AG04450 (cell line): ENCODE data around the gene NYAP1. TPM values are rescaled to one million over a fixed set of nuclear protein-coding genes. Genes with fewer than 3 reads are reported as not detected.
A peak's percentile ranks its signal among the peaks of the same experiment; 100 is the strongest.
"Not testable (repeated sequence)": the region's sequence is repeated elsewhere in the genome, so short reads cannot be mapped to it uniquely, and the experiment has no call there.

Experiments used
- CTCF ChIA-PET: fragments of 300-600, 350-600 bp; formaldehyde crosslinking; extraction: SDS; loops from one replicate; lab custom pipeline; 2022; ENCODE audit warnings: antibody characterized with exemption, inconsistent platforms; lab: Charles Lee
- POLR2A ChIA-PET: fragments of 350-600 bp; formaldehyde crosslinking; extraction: SDS; loops from one replicate; lab custom pipeline; 2021; ENCODE audit warnings: antibody characterized with exemption, inconsistent platforms; lab: Yijun Ruan, JAX
- DNase-seq: peaks from one replicate; pipeline ENCODE4 v3.0.0-alpha.2; 2011; ENCODE audit warnings: low read depth, low spot score
- H3K27ac ChIP-seq: one replicate; pipeline ENCODE4 v1.5.1; 2012; ENCODE audit warnings: low read depth, low read length, control low read depth
- H3K27me3 ChIP-seq: one replicate; pipeline ENCODE4 v1.6.0; 2012; ENCODE audit warnings: low read length; ENCODE audit not compliant: control insufficient read depth, insufficient read depth
- H3K4me3 ChIP-seq: 2 replicates; pipeline ENCODE4 v1.5.1; 2011; ENCODE audit warnings: mild to moderate bottlenecking, low read depth, low read length, control low read depth
- H3K9me3 ChIP-seq: 2 replicates; pipeline ENCODE4 v1.5.1; 2012; ENCODE audit warnings: low read length; ENCODE audit not compliant: control insufficient read depth, insufficient read depth
- polyA plus RNA-seq: library from polyadenylated mRNA; depleted of rRNA; stranded (reverse); fragments of >200 nt; gene quantifications from 2 replicates; pipeline ENCODE4 v1.2.3, GENCODE V29; 2011
- TF ChIP-seq, protein P1 (sequence below): IDR thresholded peaks from 2 replicates; pipeline ENCODE4 v1.5.1; 2011; ENCODE audit warnings: low read depth, low read length, control low read depth, inconsistent platforms

NYAP1 gene
- polyA plus RNA-seq, 1 experiment = 0.35 TPM

- Histone ChIP-seq H3K27me3 (no peaks in the 10 kb centered on the region), H3K27ac (no peak overlapping the region), H3K9me3 (no peaks in the 10 kb centered on the region), H3K4me3 (no peak overlapping the region)
- TF ChIP-seq, protein P1, sequence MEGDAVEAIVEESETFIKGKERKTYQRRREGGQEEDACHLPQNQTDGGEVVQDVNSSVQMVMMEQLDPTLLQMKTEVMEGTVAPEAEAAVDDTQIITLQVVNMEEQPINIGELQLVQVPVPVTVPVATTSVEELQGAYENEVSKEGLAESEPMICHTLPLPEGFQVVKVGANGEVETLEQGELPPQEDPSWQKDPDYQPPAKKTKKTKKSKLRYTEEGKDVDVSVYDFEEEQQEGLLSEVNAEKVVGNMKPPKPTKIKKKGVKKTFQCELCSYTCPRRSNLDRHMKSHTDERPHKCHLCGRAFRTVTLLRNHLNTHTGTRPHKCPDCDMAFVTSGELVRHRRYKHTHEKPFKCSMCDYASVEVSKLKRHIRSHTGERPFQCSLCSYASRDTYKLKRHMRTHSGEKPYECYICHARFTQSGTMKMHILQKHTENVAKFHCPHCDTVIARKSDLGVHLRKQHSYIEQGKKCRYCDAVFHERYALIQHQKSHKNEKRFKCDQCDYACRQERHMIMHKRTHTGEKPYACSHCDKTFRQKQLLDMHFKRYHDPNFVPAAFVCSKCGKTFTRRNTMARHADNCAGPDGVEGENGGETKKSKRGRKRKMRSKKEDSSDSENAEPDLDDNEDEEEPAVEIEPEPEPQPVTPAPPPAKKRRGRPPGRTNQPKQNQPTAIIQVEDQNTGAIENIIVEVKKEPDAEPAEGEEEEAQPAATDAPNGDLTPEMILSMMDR = no peak
- ChIA-PET CTCF (interaction anchor here (1.3 kb wide), 1 partner anchor 26 kb away, joined by 5 read pairs; no protein-coding TSS in a partner anchor), POLR2A (interaction anchor here (0.8 to 3.1 kb wide), 3 partner anchors 12 to 15 kb away, joined by 3 to 20 read pairs (median 3); partner anchors contain the start of gene ZCWPW1)
- DNase-seq = no peak
Measured at GRCh38 chr7:100443096-100443840, 40.5 kb upstream of the NYAP1 start.

GRCh38 chr7:100444311-100445278 lies 39.1 kb upstream of the NYAP1 start:
- TF ChIP-seq, protein P1 = no peak
- Histone ChIP-seq H3K4me3 (no peak overlapping the region), H3K9me3 (no peaks in the 10 kb centered on the region), H3K27ac (peak overlapping the region; percentile 75), H3K27me3 (no peaks in the 10 kb centered on the region)
- CTCF ChIA-PET = interaction anchor here (1.3 kb wide), 1 partner anchor 25 kb away, joined by 5 read pairs; no protein-coding TSS in a partner anchor
- POLR2A ChIA-PET = interaction anchor here (0.5 to 3.1 kb wide), 4 partner anchors 11 to 115 kb away, joined by 3 to 20 read pairs (median 5); partner anchors contain the start of genes MEPCE and ZCWPW1
- DNase-seq = no peak

DNA sequence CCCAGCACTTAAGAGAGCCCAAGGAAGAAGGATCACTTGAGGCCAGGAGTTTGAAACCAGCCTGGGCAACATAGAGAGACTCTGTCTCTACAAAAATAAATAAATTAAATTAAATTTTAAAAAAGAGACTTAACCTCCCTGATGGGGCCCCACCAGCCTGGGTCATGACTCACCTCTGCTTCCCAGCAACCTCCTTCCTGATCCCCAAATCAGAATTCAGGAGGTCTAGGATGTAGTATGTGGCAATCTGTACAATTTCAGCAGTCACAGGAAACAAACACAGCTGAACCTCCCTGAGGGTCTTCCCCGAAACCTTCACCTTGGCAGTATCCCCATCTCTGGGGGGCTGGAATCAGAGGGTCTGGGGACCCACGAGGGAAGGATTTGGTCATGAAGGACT lies 37.7 kb upstream of the NYAP1 start:
- ChIA-PET POLR2A (interaction anchor here (0.7 to 2.5 kb wide), 2 partner anchors 18 to 259 kb away, joined by 6 to 12 read pairs; partner anchors contain the start of gene ZCWPW1), CTCF (interaction anchor here (0.9 kb wide), 1 partner anchor 27 kb away, joined by 4 read pairs; no protein-coding TSS in a partner anchor)
- H3K27me3 ChIP-seq = no peaks in the 10 kb centered on the region
- peak overlapping the region; percentile 21 for H3K27ac ChIP-seq
- no peak overlapping the region for H3K4me3 ChIP-seq
- H3K9me3 ChIP-seq = no peaks in the 10 kb centered on the region
- TF ChIP-seq, protein P1 = no peak
- DNase-seq = no peak

DNA sequence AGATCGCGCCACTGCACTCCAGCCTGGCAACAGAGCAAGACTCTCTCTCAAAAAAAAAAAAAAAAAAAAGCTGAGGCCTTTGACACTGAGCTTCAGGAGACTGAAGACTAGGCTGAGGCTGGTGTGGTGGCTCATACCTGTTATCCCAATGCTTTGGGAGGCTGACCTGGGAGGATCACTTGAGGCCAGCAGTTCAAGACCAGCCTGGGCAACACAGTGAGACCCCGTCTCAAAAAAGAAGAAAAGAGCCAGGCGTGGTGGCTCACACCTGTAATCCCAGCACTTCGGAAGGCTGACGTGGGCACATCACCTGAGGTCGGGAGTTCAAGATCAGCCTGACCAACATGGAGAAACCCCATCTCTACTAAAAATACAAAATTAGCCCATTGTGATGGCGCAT lies 36.4 kb upstream of the NYAP1 start:
- H3K9me3 ChIP-seq, H3K27ac ChIP-seq, H3K4me3 ChIP-seq, DNase-seq, H3K27me3 ChIP-seq: not testable (repeated sequence)
- POLR2A ChIA-PET = interaction anchor here (0.7 to 2.5 kb wide), 4 partner anchors 16 to 697 kb away, joined by 4 to 12 read pairs (median 4); partner anchors contain the start of gene ZCWPW1
- CTCF ChIA-PET = interaction anchor here (0.6 to 1.1 kb wide), 3 partner anchors 18 to 137 kb away, joined by 3 read pairs; no protein-coding TSS in a partner anchor
